PC-3 (cell line): ENCODE measurements around the gene KIF15. TPM values are rescaled to one million over a fixed set of nuclear protein-coding genes. Genes with fewer than 3 reads are reported as not detected.

ENCODE experiments used
- ATAC-seq: fragments of 200-7000 bp; cut with Tn5 transposase; 2 replicates; pipeline ENCODE4 v1.9.1; 2020; ENCODE audit warnings: mild to moderate bottlenecking, moderate library complexity
- BruUV-seq: library from RNA; stranded (reverse); fragments of 400-500 nt; replicated peaks from 2 replicates; lab custom pipeline; 2021; lab: Mats Ljungman, UMichigan
- CTCF ChIA-PET: fragments of 300-600 bp; sonication (Branson Sonifier 250); formaldehyde crosslinking; loops from one replicate; lab custom pipeline; 2022; ENCODE audit warnings: antibody characterized with exemption; lab: Charles Lee
- POLR2A ChIA-PET: fragments of 300-600 bp; sonication (Branson Sonifier 250); formaldehyde crosslinking; loops from one replicate; lab custom pipeline; 2022; ENCODE audit warnings: antibody characterized with exemption; ENCODE audit not compliant: unreplicated experiment; lab: Charles Lee
- DNase-seq: peaks from one replicate; pipeline ENCODE4 v3.0.0-alpha.2; 2015
- H2AFZ ChIP-seq: fragments of 300-600 bp; sonication (generic); 2 replicates; pipeline ENCODE4 v1.6.0; 2016; ENCODE audit warnings: antibody characterized with exemption, low read length
- H3F3A ChIP-seq: fragments of 300-600 bp; sonication (generic); one replicate; pipeline ENCODE4 v1.6.0; 2017; ENCODE audit warnings: antibody characterized with exemption, low read length, control low read depth, mild to moderate bottlenecking; ENCODE audit not compliant: unreplicated experiment
- H3K27ac ChIP-seq: fragments of 300-600 bp; sonication (generic); 2 replicates; pipeline ENCODE4 v1.5.1; 2016; ENCODE audit warnings: mild to moderate bottlenecking, low read length
- H3K27me3 ChIP-seq: fragments of 300-600 bp; sonication (generic); 2 replicates; pipeline ENCODE4 v1.6.1; 2016; ENCODE audit warnings: low read length, mixed read lengths
- H3K36me3 ChIP-seq: fragments of 300-600 bp; sonication (generic); 2 replicates; pipeline ENCODE4 v1.6.1; 2016; ENCODE audit warnings: low read depth, mixed run types, low read length, mixed read lengths
- H3K4me1 ChIP-seq: fragments of 300-600 bp; sonication (generic); 2 replicates; pipeline ENCODE4 v1.5.1; 2016; ENCODE audit warnings: low read length; ENCODE audit not compliant: insufficient read depth
- H3K4me2 ChIP-seq: fragments of 300-600 bp; sonication (generic); 2 replicates; pipeline ENCODE4 v1.6.0; 2016; ENCODE audit warnings: low read length
- H3K4me3 ChIP-seq: fragments of 300-600 bp; sonication (generic); 2 replicates; pipeline ENCODE4 v1.5.1; 2016; ENCODE audit warnings: mild to moderate bottlenecking, low read length, mixed read lengths
- H3K79me2 ChIP-seq: fragments of 300-600 bp; sonication (generic); 2 replicates; pipeline ENCODE4 v1.6.1; 2017; ENCODE audit warnings: low read length, mixed read lengths
- H3K9ac ChIP-seq: fragments of 300-600 bp; sonication (generic); 2 replicates; pipeline ENCODE4 v1.6.0; 2016; ENCODE audit warnings: mild to moderate bottlenecking, low read length
- H3K9me2 ChIP-seq: fragments of 300-600 bp; sonication (generic); replicated peaks from 2 replicates; pipeline ENCODE4 v1.6.1; 2016; ENCODE audit warnings: mixed run types, low read length, mixed read lengths
- H3K9me3 ChIP-seq: fragments of 300-600 bp; sonication (generic); 2 replicates; pipeline ENCODE4 v1.6.1; 2016; ENCODE audit warnings: low read length, mixed read lengths
- H4K20me1 ChIP-seq: fragments of 300-600 bp; sonication (generic); 2 replicates; pipeline ENCODE4 v1.6.1; 2016; ENCODE audit warnings: low read length, mixed read lengths
- EZH2 ChIP-seq: fragments of 300-600 bp; sonication (generic); IDR thresholded peaks from one replicate; pipeline ENCODE4 v1.6.1; 2017; ENCODE audit warnings: antibody characterized with exemption, mild to moderate bottlenecking, low read length; ENCODE audit not compliant: unreplicated experiment
- EZH2phosphoT487 ChIP-seq: fragments of 300-600 bp; sonication (generic); IDR thresholded peaks from 2 replicates; pipeline ENCODE4 v1.6.1; 2018; ENCODE audit warnings: mild to moderate bottlenecking, antibody characterized with exemption, low read length, borderline replicate concordance
- intact Hi-C: fragments of 100-400 bp; cut with micrococcal nuclease; formaldehyde crosslinking; loops from 2 replicates; pipeline ENCODE4 v1.9.0; 2023
- total RNA-seq: library from RNA; depleted of rRNA; stranded (reverse); fragments of >200 nt; gene quantifications from 2 replicates; pipeline ENCODE4 v1.2.3, GENCODE V29; 2014
- TF ChIP-seq, protein P1 (sequence below): fragments of 300-600 bp; sonication (generic); conservative IDR thresholded peaks from 2 replicates; pipeline ENCODE4 v1.5.1; 2017; ENCODE audit warnings: antibody characterized with exemption, low read depth, mild to moderate bottlenecking, low read length

The KIF15 gene
- total RNA-seq, 1 experiment from 2014 or later = 19.1 TPM

DNA sequence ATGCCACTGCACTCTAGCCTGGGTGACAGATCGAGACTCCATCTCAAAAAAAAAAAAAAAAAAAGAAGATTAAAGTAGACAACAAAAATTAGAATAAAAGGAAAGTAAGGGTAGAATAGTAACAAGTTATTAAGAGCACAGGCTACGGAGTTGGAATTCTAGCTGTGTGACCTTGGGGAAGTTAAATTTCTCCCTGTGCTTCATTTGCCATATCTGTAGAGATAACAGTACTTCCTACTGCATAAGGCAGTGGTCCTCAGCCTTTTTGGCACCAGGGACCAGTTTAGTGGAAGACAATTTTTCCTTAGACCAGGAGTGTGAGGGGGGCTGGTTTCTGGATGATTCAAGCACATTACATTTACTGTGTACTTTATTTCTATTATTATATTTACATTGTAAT, 71.4 kb downstream of the KIF15 start:
- CTCF ChIA-PET = no interaction called here
- no peaks in the 10 kb centered on the region for H4K20me1 ChIP-seq
- DNase-seq = no peak
- no peaks in the 10 kb centered on the region for H3K9me2 ChIP-seq
- H3K4me1 ChIP-seq = no peaks in the 10 kb centered on the region
- no TSS peak for BruUV-seq
- H3K9me3 ChIP-seq = no peaks in the 10 kb centered on the region
- no peak overlapping the region for H3K4me3 ChIP-seq
- no peaks in the 10 kb centered on the region for H3K27me3 ChIP-seq
- H3F3A ChIP-seq = no peaks in the 10 kb centered on the region
- H2AFZ ChIP-seq = no peak overlapping the region
- ATAC-seq = no peak
- no peak for TF ChIP-seq EZH2
- TF ChIP-seq EZH2phosphoT487 = no peak
- TF ChIP-seq, protein P1, sequence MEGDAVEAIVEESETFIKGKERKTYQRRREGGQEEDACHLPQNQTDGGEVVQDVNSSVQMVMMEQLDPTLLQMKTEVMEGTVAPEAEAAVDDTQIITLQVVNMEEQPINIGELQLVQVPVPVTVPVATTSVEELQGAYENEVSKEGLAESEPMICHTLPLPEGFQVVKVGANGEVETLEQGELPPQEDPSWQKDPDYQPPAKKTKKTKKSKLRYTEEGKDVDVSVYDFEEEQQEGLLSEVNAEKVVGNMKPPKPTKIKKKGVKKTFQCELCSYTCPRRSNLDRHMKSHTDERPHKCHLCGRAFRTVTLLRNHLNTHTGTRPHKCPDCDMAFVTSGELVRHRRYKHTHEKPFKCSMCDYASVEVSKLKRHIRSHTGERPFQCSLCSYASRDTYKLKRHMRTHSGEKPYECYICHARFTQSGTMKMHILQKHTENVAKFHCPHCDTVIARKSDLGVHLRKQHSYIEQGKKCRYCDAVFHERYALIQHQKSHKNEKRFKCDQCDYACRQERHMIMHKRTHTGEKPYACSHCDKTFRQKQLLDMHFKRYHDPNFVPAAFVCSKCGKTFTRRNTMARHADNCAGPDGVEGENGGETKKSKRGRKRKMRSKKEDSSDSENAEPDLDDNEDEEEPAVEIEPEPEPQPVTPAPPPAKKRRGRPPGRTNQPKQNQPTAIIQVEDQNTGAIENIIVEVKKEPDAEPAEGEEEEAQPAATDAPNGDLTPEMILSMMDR = no peak
- H3K4me2 ChIP-seq = no peak overlapping the region
- intact Hi-C loops = no loop called here
- H3K27ac ChIP-seq = no peak overlapping the region
- H3K9ac ChIP-seq = no peak overlapping the region
- H3K36me3 ChIP-seq = peaks cover 76% of the 10 kb centered on the region
- no peaks in the 10 kb centered on the region for H3K79me2 ChIP-seq
- POLR2A ChIA-PET = no interaction called here

DNA sequence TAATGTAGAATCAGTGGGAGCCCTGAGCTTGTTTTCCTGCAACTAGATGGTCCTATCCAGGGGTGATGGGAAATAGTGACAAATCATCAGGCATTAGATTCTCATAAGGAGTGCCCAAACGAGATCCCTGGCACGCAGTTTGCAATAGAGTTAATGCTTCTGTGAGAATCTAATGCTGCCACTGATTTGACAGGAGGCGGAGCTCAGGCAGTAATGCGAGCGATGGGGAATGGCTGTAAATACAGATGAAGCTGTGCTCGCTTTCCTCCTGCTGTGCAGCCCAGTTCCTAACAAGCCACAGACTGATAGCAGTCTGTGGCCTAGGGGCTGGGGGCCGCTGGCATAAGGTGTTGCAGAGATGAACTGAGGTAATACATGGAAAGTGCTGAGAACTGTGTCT, 71.8 kb downstream of the KIF15 start:
- Histone ChIP-seq H3K4me2 (no peak overlapping the region), H3K27ac (no peak overlapping the region), H3K36me3 (peaks cover 76% of the 10 kb centered on the region), H3K27me3 (no peaks in the 10 kb centered on the region), H3K4me1 (no peaks in the 10 kb centered on the region), H3K79me2 (no peaks in the 10 kb centered on the region), H3K9me3 (no peaks in the 10 kb centered on the region), H3K9me2 (no peaks in the 10 kb centered on the region), H3K4me3 (no peak overlapping the region), H3K9ac (no peak overlapping the region), H2AFZ (no peak overlapping the region), H4K20me1 (no peaks in the 10 kb centered on the region), H3F3A (no peaks in the 10 kb centered on the region)
- intact Hi-C loops = no loop called here
- POLR2A ChIA-PET = interaction anchor here (1.0 kb wide), 1 partner anchor 144 kb away, joined by 5 read pairs; no protein-coding TSS in a partner anchor
- DNase-seq = no peak
- TF ChIP-seq, protein P1 = no peak
- TF ChIP-seq EZH2phosphoT487 = no peak
- TF ChIP-seq EZH2 = no peak
- BruUV-seq = no TSS peak
- no peak for ATAC-seq
- CTCF ChIA-PET = no interaction called here

DNA sequence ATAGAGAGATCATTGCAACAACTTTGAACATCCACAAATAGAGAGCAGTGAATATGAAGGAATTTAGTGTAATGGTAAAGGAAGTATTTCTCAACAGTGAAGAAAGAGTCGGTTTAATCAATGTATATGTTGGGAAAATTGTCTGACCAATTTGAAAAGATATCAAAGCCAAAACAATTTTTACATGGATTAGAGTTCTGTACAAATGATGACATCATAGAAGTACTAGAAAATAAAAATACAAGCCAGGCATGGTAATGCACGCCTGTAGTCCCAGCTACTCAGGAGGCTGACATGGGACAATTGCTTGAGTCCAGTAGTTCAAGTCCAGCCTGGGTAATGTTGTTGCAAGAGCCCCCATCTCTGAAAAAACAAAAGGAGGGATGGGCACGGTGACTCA, 74.1 kb downstream of the KIF15 start:
- Histone ChIP-seq H3K36me3 (peaks cover 69% of the 10 kb centered on the region), H3K9me2 (no peaks in the 10 kb centered on the region), H3K4me2 (no peak overlapping the region), H4K20me1 (no peaks in the 10 kb centered on the region), H3F3A (no peaks in the 10 kb centered on the region), H3K9ac (no peak overlapping the region), H3K4me3 (no peak overlapping the region), H3K4me1 (no peaks in the 10 kb centered on the region), H3K79me2 (no peaks in the 10 kb centered on the region), H3K27ac (no peak overlapping the region), H3K27me3 (no peaks in the 10 kb centered on the region), H3K9me3 (no peaks in the 10 kb centered on the region), H2AFZ (no peak overlapping the region)
- DNase-seq = no peak
- TF ChIP-seq, protein P1 = no peak
- TF ChIP-seq EZH2phosphoT487 = no peak
- no peak for TF ChIP-seq EZH2
- BruUV-seq = no TSS peak
- ChIA-PET POLR2A (no interaction called here), CTCF (no interaction called here)
- intact Hi-C loops = no loop called here
- ATAC-seq = no peak
